NCI-H446 treated with DMSO at 0.1 percent for 48 hours (cell line): Measurements from ENCODE around the gene UTP14A.

Experiments used
- DNase-seq: peaks from one replicate; lab custom pipeline; 2025; lab: John Stamatoyannopoulos, UW

Gene UTP14A

GRCh38 chrX:129953881-129954280, 47.9 kb downstream of the UTP14A start:
- DNase-seq, result no peak

- no peak for DNase-seq
These were observed 48.8 kb downstream of the UTP14A start for GRCh38 chrX:129954804-129955203.

- DNase-seq, result no peak
These were observed 49.7 kb downstream of the UTP14A start for GRCh38 chrX:129955682-129956081.

- DNase-seq, result no peak
These were observed 50.2 kb downstream of the UTP14A start for GRCh38 chrX:129956145-129956544.

- DNase-seq, result no peak
These were observed 50.8 kb downstream of the UTP14A start for GRCh38 chrX:129956765-129957164.

- no peak for DNase-seq
These were observed 51.5 kb downstream of the UTP14A start for GRCh38 chrX:129957241-129958082.

- no peak for DNase-seq
These were observed 52.1 kb downstream of the UTP14A start for GRCh38 chrX:129958083-129958465.

- no peak for DNase-seq
These were observed 53.0 kb downstream of the UTP14A start for GRCh38 chrX:129958814-129959492.

- no peak for DNase-seq
These were observed 53.5 kb downstream of the UTP14A start for GRCh38 chrX:129959493-129959832.

GRCh38 chrX:129961180-129962083, 55.5 kb downstream of the UTP14A start:
- no peak for DNase-seq

- DNase-seq, result no peak
These were observed 57.8 kb downstream of the UTP14A start for GRCh38 chrX:129963729-129964128.

GRCh38 chrX:129965166-129965565, 59.2 kb downstream of the UTP14A start:
- DNase-seq, result no peak

- DNase-seq, result no peak
These were observed 63.0 kb downstream of the UTP14A start for GRCh38 chrX:129968968-129969367.

GRCh38 chrX:129976441-129976840, 70.5 kb downstream of the UTP14A start:
- DNase-seq, result no peak
